Stimulated activated CD4-positive, alpha-beta T cell treated with anti-CD3 and anti-CD28 coated beads, Interleukin-1b, Interleukin-23, amount 100 ng/mL, for 4 hours (primary cell): Measurements from ENCODE around the gene CCNJL.
"Not testable (repeated sequence)": the region's sequence is repeated elsewhere in the genome, so short reads cannot be mapped to it uniquely, and the experiment has no call there.

Source experiments
- DNase-seq, 2 donors: peaks; one replicate each; pipeline ENCODE4 v3.0.0-alpha.2; 2020; ENCODE audit warnings: low read depth in 2 of 2

The CCNJL gene

DNA sequence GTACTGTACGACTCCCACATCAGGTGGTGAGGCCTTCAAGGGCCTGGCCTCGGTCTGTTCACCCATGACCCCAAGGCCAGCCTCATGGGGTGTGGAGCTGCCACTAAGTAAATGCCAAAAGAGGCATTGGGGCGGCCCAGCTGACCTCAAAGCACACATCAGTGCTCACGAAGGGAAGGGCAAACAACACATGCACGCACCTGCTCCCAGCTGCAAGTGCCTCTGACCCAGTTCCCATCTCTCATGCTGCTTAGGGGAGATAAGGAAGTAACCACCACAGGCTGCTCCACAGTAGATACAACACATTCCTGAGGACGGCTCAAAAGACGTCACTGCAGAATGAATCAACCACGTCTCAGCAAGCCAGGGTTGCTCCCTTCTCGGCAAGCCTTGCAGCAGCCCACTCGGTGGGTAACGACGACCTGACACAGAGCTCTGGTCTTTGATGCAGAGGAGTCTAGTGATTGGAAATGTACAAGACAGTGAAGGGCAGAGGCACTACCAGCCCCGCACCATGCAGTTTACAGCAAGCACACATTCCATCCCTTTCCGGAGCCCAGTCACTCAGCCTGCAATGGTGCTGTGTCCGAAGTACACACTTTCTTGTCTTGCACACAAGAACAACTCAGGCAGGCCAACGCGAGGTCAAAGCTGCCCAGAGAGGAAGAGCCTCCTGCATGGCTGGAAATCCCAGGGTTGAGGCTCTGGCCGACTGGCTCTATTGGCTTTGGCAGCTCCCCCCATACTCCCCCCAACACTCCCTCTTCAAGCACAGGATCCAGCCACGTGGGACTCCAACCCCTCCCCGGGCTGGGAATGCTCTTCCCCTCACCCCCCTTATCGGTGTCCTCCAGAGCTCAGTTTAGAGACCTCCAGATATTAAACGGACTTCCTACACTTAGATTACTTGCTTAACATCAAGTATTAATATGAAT lies 51.2 kb downstream of the CCNJL start:
- DNase-seq: no peak

DNA sequence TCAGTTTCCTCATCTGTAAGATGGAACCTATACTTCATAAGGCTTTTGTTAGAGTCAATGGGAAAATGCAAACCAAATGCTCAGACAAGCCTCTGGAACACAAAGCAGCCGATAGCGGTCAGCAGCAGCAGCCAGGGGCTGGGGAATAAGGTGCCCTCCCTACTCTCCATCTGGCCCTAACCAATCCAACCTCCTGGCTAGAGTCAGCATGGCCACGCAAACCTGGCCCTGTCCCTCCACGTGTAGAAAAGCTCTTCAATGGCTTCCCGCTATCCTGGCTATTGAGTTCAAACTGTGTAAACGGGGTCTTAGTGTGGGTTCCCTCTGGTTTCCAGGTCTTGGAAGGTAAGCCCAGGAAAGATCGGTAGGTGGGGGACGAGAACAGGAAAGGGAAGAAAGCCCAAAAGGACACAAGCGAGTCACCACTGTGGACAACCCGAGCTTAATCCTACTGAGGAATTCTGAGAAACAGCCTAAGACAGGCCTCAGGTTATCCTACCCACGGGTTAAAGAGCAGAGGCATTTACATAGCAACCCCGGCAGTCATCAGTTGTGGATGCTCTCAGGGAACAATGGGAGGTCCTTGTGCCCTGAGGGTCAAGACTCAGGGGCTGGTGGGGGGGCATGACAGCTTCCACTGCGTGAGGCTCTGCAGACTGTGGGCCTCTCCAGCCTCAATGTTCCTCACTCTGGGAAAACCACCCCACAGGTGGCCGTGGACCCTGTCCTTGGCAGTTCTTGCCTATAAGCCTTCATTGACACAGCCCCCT lies 52.2 kb downstream of the CCNJL start:
- no peak for DNase-seq

DNA sequence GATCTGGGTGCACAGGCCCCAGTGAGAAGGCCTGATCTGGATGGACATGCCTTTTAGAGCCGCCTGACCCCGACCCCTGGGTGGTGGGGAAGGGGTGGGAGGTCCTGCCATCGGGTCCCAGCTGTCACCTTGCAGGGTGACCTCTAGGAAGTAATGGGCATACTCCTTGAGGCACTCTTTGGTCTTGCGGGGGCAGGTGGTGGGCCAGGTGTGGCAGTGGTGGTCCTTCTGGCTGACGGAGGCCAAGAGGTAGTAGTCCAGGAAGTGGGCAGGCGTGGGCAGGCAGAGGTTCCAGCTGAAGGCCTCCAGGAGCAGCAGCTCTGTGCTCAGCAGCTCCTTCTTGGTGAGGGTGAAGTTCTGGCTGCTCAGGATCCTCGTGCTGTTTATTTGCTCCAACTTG lies 53.0 kb downstream of the CCNJL start:
- DNase-seq: no peak

DNA sequence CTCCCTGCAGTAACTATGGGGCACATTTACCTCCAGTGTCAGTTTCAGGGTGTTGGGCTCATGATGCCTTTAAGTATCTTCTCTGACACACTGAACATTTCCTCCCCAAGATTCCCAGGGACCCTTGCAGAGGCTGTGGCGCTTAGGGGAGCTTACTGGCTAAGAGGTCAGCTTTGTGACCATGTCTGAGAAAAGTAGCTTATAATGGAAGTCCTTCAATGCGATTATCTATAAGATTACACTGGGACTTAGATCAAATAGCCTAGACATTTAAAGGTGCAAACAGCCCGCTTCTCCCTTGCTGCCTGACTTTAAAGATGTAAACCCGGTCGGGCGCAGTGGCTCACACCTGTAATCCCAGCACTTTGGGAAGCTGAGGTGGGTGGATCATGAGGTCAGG lies 57.7 kb downstream of the CCNJL start:
- DNase-seq: no peak

DNA sequence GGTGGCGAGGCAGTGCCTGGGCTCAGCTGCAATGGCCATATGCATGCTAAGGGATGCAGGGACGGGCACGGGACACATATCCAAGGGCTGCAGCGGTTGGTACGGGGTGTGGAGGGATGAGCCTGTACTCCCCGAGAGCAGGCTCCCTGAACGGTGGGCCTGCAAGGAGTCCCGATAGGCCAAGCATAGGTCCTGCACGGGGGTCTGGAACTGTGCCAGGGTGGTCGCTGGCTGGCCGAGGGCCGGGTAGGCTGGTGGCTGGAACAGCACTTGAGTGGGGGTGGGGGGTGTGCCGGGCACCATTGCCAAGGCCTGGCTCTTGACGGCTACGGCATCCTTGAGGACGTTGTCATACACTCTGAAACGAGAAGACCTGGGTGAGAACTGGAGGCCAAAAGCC lies 58.9 kb downstream of the CCNJL start:
- DNase-seq: no peak

DNA sequence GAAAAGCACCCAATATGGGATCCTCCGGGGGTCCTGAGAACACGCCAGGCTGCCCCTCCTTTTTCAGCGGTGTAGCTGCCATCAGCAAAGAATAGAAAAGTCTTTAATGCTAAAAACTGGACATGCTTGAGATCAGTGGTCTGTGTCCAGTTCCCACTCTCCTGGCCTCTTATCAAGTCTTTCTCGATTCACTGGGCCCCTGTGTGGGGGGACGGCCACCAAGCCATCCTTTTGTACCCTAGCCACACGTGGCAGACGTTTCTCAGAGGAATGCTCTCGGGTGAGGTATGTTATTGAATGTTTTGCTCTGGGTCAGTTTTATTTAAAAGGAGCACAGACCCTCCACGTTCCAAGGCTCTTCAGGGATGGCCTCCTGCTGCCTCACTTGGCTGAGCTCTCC lies 59.4 kb downstream of the CCNJL start:
- no peak for DNase-seq

DNA sequence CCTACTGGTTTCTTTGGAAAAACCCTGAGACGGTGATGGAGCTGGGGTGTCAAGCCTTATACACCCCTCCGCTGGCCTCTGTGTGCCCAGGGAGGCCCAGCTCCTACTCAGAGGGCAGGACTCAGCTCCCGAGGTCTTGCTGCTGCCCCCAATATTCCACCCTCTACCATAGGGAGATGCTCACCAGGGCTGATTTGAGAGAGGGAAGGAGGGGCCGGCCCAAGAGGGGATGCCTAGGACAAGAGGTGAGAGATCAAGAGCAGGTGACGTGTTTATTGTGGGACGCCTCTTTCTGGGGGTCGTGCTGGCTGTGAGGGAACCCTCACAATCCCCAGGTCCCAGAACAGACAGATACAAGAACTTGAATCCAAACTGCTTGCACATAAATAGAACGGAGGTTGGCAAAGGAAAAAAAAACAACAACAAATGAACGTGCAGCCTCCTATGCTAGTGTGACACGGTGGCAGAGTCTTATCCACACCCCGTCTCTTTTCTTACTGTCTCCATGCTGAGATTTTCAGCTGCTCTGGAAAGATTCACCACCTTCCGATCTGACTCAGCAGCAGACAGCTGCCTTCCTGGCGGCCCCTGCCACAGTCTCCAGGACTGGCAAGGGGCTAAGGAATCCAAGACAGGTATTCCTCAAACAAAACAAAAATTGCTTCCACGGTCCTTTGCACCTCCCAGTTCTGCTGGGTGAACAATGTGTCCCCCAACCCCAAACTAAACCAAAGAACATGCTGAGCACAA lies 60.8 kb downstream of the CCNJL start:
- no peak for DNase-seq

DNA sequence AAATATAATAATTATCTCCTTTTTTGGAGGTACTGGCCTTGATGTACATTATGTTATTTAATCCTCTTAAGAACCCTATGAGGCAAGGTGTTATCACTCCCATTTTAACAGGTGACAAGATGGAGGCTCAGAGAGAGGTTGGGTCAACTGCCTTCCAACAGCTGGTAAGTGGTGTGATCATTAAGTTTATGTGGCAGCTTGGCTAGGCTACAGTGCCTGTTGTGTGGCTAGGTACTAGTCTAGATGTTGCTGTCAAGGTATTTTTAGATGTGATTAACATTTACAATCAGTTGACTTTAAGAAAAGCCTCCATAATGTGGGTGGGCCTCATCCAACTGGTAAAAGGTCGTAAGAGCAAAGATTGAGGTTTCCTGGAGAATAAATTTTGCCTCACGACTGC lies 61.5 kb downstream of the CCNJL start:
- no peak for DNase-seq

DNA sequence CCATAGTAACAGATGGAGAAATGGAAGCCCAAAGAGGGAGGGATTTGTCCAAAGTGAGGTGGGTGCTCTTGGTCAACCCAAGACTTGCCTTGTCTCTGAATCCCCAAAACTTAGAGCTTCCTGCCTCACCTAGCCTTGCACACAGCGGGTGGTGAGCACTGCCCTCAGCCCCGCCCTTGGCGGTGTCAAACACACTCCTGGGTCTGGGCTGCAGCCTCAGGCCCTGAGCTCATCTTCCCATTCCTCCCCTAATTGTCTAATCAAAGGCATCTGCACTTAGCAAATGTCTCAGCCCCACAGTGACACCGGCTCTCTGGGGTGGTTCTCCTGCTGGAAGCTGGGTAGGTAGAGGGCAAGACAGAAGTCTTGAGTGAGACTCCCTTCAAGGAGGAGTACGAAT lies 62.1 kb downstream of the CCNJL start:
- no peak for DNase-seq

DNA sequence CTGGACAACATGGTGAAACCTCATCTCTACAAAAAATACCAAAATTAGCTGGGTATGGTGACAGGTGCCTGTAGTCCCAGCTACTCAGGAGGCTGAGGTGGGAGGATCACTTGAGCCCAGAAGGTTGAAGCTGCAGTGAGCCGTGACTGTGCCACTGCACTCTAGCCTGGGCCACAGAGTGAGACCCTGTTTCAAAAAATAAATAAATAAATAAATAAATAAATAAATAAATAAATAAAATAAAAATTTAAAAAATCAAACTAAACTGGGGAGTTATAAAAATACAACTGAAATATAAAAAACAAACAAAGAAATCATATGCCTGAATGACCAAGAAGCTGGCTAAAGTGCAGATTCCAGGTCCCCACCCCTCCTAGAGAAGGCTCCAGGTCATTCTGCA lies 62.8 kb downstream of the CCNJL start:
- not testable (repeated sequence) for DNase-seq

DNA sequence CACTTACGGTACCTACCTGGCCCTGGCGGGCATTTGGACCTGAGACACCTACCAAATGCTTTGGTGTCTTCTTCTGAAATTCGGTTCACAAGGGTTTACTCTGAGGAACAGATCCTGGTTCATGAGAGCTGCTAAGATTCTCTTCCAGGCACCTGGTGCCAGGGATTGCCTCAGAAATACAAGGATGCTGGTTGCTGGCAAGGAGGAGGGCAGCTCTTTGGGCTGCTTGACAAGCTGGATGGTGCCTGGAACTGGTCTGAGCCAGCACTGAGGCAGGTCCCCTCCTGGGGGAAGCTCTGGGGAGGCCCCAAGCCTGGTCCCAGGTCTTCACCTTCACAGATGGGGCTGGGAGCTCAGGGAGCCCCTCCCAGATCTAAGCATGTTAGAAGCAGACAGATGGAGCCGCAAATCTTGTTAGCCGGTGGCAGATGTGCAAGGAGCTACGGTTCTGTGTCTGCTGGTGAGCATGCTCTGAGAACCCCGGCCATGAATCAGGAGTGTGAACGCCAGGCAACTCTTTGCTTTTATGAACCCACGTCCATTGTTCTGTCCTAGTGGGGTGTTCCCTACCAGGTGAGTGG lies 66.8 kb downstream of the CCNJL start:
- no peak for DNase-seq

DNA sequence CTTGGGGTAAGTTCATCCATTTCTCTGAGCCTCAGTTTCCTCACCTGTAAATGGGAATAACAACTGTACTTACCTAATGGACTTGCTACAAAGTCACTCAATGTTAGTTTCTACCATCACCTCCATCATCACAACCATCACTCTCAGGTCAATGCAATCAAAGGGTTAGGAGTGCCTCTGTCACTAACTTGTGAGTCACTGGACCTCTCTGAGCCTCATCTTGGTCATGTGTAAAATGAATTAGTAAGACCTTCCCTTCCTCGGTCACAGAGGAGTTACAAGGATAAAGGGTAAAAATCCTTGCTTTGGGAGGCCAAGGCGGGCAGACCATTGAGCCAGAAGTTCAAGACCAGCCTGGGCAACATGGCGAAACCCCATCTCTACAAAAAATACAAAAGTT lies 70.2 kb downstream of the CCNJL start:
- no peak for DNase-seq

DNA sequence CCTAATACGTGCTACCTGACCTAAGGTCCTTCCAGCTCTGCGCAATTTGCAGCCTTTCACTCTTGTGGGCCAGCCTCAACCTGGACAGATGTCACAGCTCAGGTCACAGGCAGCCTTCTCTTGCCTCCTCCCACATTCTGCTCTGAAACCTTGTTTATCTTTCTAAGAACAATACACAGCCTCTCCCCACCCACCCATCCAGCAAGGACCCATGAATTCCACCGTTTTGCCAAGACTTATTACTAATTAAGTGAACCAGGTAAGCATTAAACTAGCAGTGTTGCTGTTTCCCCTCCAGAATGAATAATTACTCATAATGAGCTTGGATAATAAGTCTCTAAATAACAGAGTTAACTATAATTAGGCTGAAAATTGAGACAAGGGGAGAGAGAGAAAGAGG lies 72.0 kb downstream of the CCNJL start:
- DNase-seq: no peak

DNA sequence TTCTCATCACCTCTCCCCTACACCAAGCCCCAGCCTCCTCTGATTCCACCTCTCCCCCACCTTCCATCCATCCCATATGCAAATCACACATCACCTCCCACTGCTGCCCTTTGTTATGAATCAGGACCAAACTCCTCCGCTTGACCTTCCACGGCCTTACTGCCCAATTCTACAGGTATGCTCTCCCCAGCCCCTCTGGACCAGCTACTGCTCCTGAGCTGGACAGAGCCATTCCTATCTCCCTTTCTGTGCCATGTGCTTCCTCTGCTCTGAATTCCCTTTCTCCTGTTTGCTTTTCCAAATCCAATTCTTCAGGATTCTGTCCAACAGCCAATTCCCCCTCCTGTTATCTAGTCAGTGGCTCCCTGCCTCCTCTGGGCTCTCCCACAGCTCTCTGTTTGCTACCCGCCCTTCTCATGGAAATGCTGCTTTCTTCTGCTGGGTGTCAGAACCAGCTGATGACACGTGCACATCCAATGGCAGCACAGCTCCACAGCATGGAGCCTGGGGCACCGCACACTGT lies 74.7 kb downstream of the CCNJL start:
- no peak for DNase-seq

DNA sequence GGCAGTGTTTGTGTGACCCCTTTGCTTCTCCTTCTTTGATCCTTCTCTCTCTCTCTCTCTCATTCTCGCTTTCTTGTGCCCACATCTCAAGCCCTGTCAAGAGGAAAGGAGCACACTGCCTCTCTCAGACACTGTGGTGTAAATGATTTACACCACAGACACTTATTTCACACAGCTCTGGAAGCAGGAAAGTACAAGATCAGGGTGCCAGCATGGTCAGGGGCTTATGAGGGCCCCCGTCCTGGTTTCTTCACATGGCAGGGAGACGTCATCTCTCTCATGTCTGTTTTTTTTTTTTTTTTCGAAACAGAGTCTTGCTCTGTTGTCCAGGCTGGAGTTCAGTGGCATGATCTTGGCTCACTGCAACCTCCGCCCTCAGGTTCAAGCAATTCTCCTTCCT lies 76.6 kb downstream of the CCNJL start:
- no peak for DNase-seq

DNA sequence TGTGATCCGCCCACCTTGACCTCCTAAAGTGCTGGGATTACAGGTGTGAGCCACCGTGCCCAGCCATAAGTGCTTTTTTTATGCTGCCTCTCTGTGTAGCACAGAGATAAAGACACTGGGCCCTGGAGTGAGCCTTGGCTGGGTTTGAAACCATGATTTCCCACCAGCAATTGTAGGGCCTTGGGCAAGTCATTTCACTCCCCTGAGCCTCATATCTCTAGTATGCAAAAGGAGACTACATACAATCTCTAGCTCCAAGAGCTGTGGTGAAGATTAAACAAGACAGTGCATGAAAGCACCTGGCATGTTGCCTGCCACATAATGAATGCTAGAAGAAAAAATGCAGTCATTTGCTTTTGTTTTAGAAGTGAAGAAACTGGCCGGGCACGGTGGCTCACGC lies 79.1 kb downstream of the CCNJL start:
- DNase-seq: no peak

DNA sequence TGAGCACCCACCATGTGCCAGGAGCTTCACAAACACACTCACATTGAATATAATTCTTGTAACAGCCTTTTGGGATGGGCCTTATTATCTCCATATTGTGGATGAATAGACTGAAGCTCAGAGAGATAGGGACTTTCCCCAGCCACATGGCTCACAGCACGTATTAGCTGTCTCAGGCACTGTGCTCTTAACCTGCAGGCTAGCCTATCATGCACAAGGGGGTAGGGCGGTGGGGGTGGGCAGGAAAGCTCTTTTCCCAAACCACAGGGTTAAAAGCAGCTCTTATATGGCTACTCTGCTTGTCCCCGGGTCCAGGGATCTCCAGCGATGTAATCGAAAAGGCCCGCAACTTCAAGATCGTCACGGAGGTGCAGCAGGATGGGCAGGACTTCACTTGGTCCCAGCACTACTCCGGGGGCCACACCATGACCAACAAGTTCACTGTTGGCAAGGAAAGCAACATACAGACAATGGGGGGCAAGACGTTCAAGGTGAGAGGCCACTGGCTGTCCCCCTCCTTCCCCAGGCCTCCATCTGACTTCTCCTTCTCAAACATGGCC lies 80.5 kb downstream of the CCNJL start:
- DNase-seq: no peak

DNA sequence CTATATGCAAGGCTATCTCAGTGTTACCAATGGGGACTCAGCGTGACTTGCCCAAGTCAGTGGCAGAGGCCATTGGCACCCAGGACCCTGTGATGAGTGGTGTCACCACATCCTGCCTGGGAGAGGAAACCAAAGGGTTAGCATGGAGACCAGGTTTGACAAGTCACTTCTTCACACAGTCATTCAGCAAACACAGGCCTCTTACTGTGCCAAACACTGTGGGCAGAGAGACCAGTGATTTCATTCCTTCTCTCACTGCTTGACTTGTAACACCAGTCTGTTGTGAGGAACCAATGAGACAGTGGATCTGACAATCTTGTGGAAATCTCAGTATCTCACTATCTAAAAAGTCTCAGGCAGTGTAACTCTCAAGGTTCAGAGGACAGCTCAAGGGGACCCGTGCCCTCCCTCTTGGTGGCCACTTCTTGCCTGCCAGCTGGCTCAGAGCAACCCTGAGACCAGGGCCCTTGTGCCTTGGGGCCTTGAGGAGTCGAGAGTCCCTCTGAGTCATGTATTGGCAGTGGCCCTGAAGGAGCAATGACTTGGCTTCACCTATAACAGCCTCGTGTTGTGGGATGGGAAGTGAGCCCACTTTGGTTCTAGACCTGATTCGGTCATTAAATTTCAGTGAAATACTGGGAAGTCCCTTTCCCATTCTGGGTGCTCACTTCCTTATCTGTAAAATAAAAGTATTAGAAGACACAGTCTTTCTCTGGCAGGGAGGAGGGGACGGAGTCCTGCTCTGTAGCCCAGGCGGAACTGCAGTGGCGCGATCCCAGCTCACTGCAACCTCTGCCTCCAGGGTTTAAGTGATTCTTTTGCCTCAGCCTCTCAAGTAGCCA lies 81.5 kb downstream of the CCNJL start:
- no peak for DNase-seq

DNA sequence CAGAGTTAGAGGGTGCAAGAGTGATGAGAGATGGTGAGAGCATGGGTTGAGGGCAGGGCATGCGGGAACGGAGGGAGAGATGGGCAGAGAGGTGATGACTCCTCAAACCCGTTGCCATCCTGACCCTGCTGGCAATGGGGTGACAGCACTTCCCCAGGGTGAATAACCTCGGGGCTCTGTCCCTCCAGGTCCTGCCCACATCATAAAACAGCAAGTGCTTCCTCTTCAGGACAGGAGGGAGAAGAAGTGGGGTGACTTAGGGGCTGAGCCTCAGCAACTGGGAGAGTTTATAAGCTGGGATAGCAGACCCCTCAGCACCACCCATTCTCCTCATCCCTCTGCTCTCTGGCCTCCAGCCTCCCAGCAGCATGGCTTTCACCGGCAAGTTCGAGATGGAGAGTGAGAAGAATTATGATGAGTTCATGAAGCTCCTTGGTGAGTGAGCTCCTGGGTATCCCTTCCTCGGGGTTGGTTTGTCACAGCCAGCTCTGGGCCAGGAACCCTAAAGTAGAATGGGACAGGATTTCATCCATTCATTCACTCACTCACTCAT lies 83.1 kb downstream of the CCNJL start, which contains the start of gene FABP6:
TSS of gene FABP6 (plus strand) at position 317 of the 553 bp plus-strand sequence. CDS start at position 369, 52 bp downstream.
- no peak for DNase-seq

DNA sequence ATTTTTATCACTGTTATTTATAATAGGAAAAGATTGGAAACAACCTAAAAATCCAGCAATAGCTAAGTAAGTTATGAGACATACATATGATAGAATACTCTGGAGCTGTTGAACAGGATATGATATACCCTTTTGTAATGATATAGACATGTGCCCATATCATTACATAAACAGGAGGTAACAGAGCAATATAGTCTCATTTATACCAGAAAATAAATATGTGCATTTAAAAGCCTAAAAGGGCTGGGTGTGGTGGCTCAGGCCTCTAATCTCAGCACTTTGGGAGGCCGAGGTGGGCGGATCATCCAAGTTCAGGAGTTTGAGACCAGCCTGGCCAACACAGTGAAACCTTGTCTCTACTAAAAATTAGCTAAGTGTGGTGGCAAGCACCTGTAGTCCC lies 85.4 kb downstream of the CCNJL start:
- no peak for DNase-seq
